Ishikawa (cell line): Measurements from ENCODE around the gene B4GAT1.

ENCODE experiments used
- CREB1 ChIP-seq: IDR thresholded peaks from 2 replicates; pipeline ENCODE4 v1.6.1; 2012; ENCODE audit warnings: low read depth
- EP300 ChIP-seq: IDR thresholded peaks from 2 replicates; pipeline ENCODE4 v1.6.1; 2012; ENCODE audit warnings: borderline replicate concordance

DNA sequence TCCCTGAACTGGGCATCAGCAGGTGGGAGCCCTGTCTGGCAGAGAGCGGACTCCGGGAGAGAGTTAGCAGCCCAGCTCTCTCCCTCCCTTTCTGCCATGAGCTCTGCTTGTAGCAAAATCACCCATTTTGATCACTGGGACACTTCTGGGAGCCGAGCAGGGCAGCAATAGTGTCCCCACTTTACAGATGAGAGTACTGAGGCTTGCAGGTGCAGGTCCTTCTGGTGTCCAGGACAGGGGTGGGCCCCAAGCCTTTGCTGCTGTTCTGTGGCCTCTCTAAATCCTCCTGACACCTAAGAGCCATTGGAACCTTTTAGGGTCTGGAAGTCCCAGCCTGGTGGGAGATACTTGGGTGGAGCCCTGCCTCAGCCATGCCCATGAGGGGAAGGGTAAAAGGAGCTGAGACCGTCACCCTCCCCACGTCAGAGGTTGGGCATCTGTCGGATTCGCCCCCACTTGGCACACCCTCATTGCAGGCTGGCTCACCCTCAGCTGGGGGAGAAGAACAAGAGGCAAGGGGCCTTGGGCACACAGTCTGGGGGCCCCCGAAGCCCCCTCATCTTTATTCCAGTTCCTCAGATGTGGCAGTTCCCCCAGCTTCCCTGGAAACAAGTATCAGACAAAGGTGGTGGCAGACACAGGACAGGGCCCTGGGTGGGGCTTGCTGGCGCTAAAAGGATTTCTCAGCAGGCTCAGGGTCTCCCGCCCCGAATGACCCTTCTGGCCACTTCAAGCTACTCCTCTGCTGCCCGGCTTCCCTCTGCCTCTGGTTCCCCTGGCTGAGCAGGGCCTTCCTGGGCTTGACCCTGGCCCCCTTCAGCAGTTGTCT is 15.7 kb downstream of the B4GAT1 start:
- TF ChIP-seq EP300 (no peak), CREB1 (no peak)
